Measurements from ENCODE around the gene EVC. TPM values are rescaled to one million over a fixed set of nuclear protein-coding genes. Genes with fewer than 3 reads are reported as not detected.

EVC gene
- total RNA-seq, 4 donors from 2014 or later = 4.9 to 48.3 (median 38.0) TPM

- no peaks in the 10 kb centered on the region for H3K36me3 ChIP-seq
- no peaks in the 10 kb centered on the region for H3K4me1 ChIP-seq
- no peak overlapping the region for H3K4me3 ChIP-seq
- TF ChIP-seq CTCF (IDR thresholded peaks at IDR 0.05) (peak; percentile 37 to 60 (median 46)), POLR2A (IDR thresholded peaks at IDR 0.05) (no peak)
- no peak overlapping the region for H3K27ac ChIP-seq
- DNase-seq = no peak
- H3K27me3 ChIP-seq = no peaks in the 10 kb centered on the region
- intact Hi-C loops (cut with DNase I; ENCODE audit: low total_unique reads) = no loop called here
- no peaks in the 10 kb centered on the region for H3K9me3 ChIP-seq
Measured at GRCh38 chr4:5821665-5822358, 110.8 kb downstream of the EVC start.

- no peaks in the 10 kb centered on the region for H3K9me3 ChIP-seq
- no peak overlapping the region for H3K27ac ChIP-seq
Measured at GRCh38 chr4:5822619-5823018, 111.6 kb downstream of the EVC start.

DNA sequence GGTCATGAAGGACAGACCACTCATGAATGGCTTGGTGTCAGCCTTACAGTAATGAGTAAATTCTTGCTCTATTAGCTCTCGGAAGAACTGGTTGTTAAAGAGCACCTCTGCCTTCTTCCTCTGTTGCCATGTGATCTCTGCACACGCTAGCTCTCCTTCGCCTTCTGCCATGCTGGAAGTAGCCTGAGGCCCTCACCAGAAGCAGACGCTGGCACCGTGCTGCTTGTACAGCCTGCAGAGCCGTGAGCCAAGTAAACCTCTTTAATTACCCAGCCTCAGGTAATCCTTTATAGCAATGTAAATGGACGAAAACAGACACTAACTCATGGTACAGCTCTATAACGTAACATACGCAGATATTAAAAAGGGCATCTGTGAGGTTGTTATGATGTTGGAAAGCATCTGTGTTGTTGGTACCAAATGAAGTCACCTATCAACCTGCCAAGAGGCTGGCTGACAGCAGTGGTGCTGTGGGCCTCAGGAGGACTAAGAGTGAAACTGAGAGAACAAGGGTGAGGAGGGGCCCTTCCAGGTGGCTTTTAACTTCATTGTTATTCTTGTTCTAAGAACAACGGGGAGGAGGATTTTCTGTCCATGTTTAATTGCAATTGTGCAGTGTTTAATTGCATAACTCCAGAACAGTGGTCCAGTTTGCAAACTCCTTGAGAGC is 112.7 kb downstream of the EVC start:
- intact Hi-C loops (cut with DNase I; ENCODE audit: low total_unique reads) = no loop called here
- DNase-seq = no peak
- H3K9me3 ChIP-seq = no peaks in the 10 kb centered on the region
- no peak overlapping the region for H3K4me3 ChIP-seq
- H3K4me1 ChIP-seq = no peaks in the 10 kb centered on the region
- H3K27ac ChIP-seq = no peak overlapping the region
- no peak for TF ChIP-seq POLR2A (IDR thresholded peaks at IDR 0.05)
- no peak for TF ChIP-seq CTCF (IDR thresholded peaks at IDR 0.05)
- no peaks in the 10 kb centered on the region for H3K27me3 ChIP-seq
- H3K36me3 ChIP-seq = no peaks in the 10 kb centered on the region

More at GRCh38 chr4:5822619-5823018, 111.6 kb downstream of the EVC start:
- no peak for DNase-seq
- no peaks in the 10 kb centered on the region for H3K4me1 ChIP-seq
- no peak for TF ChIP-seq CTCF (IDR thresholded peaks at IDR 0.05)
- H3K36me3 ChIP-seq = no peaks in the 10 kb centered on the region
- H3K27me3 ChIP-seq = no peaks in the 10 kb centered on the region
- H3K4me3 ChIP-seq = no peak overlapping the region
- intact Hi-C loops (cut with DNase I; ENCODE audit: low total_unique reads) = no loop called here

DNA sequence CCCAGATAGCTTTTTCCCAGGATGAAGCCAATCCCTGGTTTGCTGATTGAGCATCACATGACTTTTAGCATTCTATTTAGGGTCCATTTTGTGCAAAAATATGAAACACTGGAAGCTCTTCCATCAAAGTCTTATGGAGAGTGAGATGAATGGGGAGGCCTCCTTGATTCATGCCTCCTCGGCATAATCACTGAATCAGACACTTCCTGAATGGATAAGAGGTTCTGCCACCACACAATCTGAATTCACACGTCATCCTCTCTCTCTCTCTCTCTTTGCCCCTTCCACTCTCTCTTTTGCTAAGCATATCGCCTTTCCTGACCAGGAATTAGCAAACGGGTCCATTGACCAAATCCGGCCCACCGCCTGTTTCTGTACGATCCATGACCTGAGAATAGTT is 113.2 kb downstream of the EVC start:
- no peaks in the 10 kb centered on the region for H3K9me3 ChIP-seq
- no peak for DNase-seq
- no peaks in the 10 kb centered on the region for H3K27me3 ChIP-seq
- H3K4me3 ChIP-seq = no peak overlapping the region
- no peaks in the 10 kb centered on the region for H3K36me3 ChIP-seq
- no peak overlapping the region for H3K27ac ChIP-seq
- intact Hi-C loops (cut with DNase I; ENCODE audit: low total_unique reads) = no loop called here
- no peaks in the 10 kb centered on the region for H3K4me1 ChIP-seq
- TF ChIP-seq CTCF (IDR thresholded peaks at IDR 0.05) (no peak), POLR2A (IDR thresholded peaks at IDR 0.05) (no peak)

GRCh38 chr4:5824635-5825034 is 113.6 kb downstream of the EVC start:
- Histone ChIP-seq H3K36me3 (no peaks in the 10 kb centered on the region), H3K4me3 (no peak overlapping the region), H3K4me1 (no peaks in the 10 kb centered on the region), H3K9me3 (no peaks in the 10 kb centered on the region), H3K27ac (no peak overlapping the region), H3K27me3 (no peaks in the 10 kb centered on the region)
- intact Hi-C loops (cut with DNase I; ENCODE audit: low total_unique reads) = no loop called here
- DNase-seq = no peak
- no peak for TF ChIP-seq POLR2A (IDR thresholded peaks at IDR 0.05)
- peak in 1 of 4 experiments; percentile 11 for TF ChIP-seq CTCF (IDR thresholded peaks at IDR 0.05)
